ENCODE measurements around the gene ACSS3. TPM values are rescaled to one million over a fixed set of nuclear protein-coding genes. Genes with fewer than 3 reads are reported as not detected.

ACSS3 gene
- total RNA-seq, 3 donors from 2014 or later = 32.6 to 147 (median 46.5) TPM

- TF ChIP-seq POLR2A (IDR thresholded peaks at IDR 0.05) (no peak), POLR2AphosphoS5 (IDR thresholded peaks at IDR 0.05) (no peak), CTCF (IDR thresholded peaks at IDR 0.05) (no peak)
- Histone ChIP-seq H3K9me3 (no peaks in the 10 kb centered on the region), H3K36me3 (no peaks in the 10 kb centered on the region), H3K27ac (peak overlapping the region in 1 of 2 donors; percentile 33), H3K4me1 (no peaks in the 10 kb centered on the region), H3K27me3 (no peaks in the 10 kb centered on the region), H3K4me3 (peak overlapping the region in 1 of 3 donors; percentile 0)
- DNase-seq (ENCODE audit: low spot score in 2 of 2) = no peak
- intact Hi-C loops (cut with DNase I; ENCODE audit: low total_unique reads) = no loop called here
Measured at GRCh38 chr12:81080431-81080983, 2.6 kb downstream of the ACSS3 start.

- Histone ChIP-seq H3K4me3 (no peak overlapping the region), H3K27ac (no peak overlapping the region), H3K9me3 (no peaks in the 10 kb centered on the region), H3K36me3 (no peaks in the 10 kb centered on the region), H3K4me1 (no peaks in the 10 kb centered on the region), H3K27me3 (no peaks in the 10 kb centered on the region)
- TF ChIP-seq POLR2A (IDR thresholded peaks at IDR 0.05) (no peak), CTCF (IDR thresholded peaks at IDR 0.05) (no peak), POLR2AphosphoS5 (IDR thresholded peaks at IDR 0.05) (no peak)
- no peak for DNase-seq (ENCODE audit: low spot score in 2 of 2)
- intact Hi-C loops (cut with DNase I; ENCODE audit: low total_unique reads) = no loop called here
Measured at GRCh38 chr12:81081726-81082125, 3.8 kb downstream of the ACSS3 start.

- H3K9me3 ChIP-seq = no peaks in the 10 kb centered on the region
- H3K4me1 ChIP-seq = no peaks in the 10 kb centered on the region
- no peak overlapping the region for H3K4me3 ChIP-seq
- TF ChIP-seq POLR2AphosphoS5 (IDR thresholded peaks at IDR 0.05) (no peak), CTCF (IDR thresholded peaks at IDR 0.05) (no peak), POLR2A (IDR thresholded peaks at IDR 0.05) (no peak)
- no peak for DNase-seq (ENCODE audit: low spot score in 2 of 2)
- no peaks in the 10 kb centered on the region for H3K36me3 ChIP-seq
- no peak overlapping the region for H3K27ac ChIP-seq
- intact Hi-C loops (cut with DNase I; ENCODE audit: low total_unique reads) = no loop called here
- no peaks in the 10 kb centered on the region for H3K27me3 ChIP-seq
Measured at GRCh38 chr12:81083018-81083417, 5.1 kb downstream of the ACSS3 start.

- TF ChIP-seq POLR2AphosphoS5 (IDR thresholded peaks at IDR 0.05) (no peak), POLR2A (IDR thresholded peaks at IDR 0.05) (no peak), CTCF (IDR thresholded peaks at IDR 0.05) (no peak)
- Histone ChIP-seq H3K4me3 (no peak overlapping the region), H3K27me3 (no peaks in the 10 kb centered on the region), H3K36me3 (no peaks in the 10 kb centered on the region), H3K9me3 (no peaks in the 10 kb centered on the region), H3K27ac (peak overlapping the region in 1 of 2 donors; percentile 2), H3K4me1 (no peaks in the 10 kb centered on the region)
- intact Hi-C loops (cut with DNase I; ENCODE audit: low total_unique reads) = no loop called here
- no peak for DNase-seq (ENCODE audit: low spot score in 2 of 2)
Measured at GRCh38 chr12:81083906-81084513, 6.1 kb downstream of the ACSS3 start.

GRCh38 chr12:81084811-81085350, 7.0 kb downstream of the ACSS3 start:
- no peaks in the 10 kb centered on the region for H3K9me3 ChIP-seq
- H3K4me3 ChIP-seq = no peak overlapping the region
- H3K4me1 ChIP-seq = no peaks in the 10 kb centered on the region
- no peak for DNase-seq (ENCODE audit: low spot score in 2 of 2)
- H3K36me3 ChIP-seq = no peaks in the 10 kb centered on the region
- H3K27ac ChIP-seq = peak overlapping the region in 1 of 2 donors; percentile 40
- no peaks in the 10 kb centered on the region for H3K27me3 ChIP-seq
- TF ChIP-seq POLR2A (IDR thresholded peaks at IDR 0.05) (no peak), CTCF (IDR thresholded peaks at IDR 0.05) (no peak), POLR2AphosphoS5 (IDR thresholded peaks at IDR 0.05) (no peak)
- intact Hi-C loops (cut with DNase I; ENCODE audit: low total_unique reads) = no loop called here

Measured in breast epithelium (tissue), 4 donors.